Activated CD8-positive, alpha-beta memory T cell treated with anti-CD3 and anti-CD28 coated beads, Interleukin-2, amount 50 U/mL, for 4 hours (primary cell): ENCODE results near the gene AMBRA1.

ENCODE experiments used
- DNase-seq: peaks from one replicate; pipeline ENCODE4 v3.0.0-alpha.2; 2020

AMBRA1 gene

GRCh38 chr11:46461461-46461927, 132.3 kb downstream of the AMBRA1 start:
- no peak for DNase-seq

- no peak for DNase-seq
Measured at GRCh38 chr11:46458491-46458890, 135.3 kb downstream of the AMBRA1 start.

DNA sequence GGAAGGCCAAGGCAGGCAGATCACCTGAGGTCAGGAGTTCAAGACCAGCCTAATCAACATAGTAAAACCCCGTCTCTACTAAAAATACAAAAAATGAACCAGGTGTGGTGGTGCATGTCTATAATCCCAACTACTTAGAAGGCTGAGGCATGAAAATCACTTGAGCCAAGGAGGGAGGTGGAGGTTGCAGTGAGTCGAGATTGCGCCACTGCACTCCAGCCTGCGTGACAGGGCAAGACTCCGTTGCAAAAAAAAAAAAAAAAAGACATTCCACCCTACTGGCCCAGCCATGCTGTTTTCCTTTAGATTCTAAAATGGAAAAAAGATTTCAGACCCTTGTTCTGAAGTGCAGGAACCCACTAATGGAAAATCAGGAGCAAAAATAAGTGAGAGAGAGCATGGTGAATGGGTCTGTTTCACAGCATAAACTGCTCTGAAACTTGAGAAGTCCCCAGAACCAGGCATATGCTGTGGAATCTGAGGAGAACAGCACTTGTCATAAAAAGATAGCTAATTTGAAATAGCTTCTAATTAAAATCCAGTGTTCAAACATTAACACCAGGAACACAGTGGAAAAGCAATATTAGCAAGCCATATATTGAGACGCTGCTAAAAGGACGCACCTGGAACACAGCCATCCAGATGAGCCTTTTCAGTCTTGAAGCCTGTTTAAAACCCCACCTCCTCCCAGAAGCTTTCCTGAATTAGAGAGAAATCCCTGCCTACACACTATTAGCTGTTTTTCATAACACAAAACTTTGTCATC, 136.0 kb downstream of the AMBRA1 start:
- DNase-seq: no peak

DNA sequence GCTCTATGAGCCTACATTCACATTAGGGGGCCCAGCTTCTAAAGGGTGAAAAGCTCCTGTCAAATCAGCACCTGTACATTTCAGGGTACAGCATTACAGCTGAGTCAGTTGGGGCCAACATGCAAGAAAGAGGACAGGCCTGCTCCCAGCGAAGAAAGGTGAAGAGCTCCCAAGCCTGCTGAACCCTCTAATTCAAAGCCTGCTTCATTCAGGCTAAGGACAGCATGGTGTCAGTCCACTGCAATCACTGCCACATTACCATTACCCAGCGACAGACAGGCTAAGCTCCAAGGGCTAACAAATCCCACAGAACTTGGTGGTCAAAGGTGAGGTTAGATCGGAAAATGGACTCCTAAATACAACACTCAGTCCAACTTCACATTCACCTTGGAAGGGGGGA, 136.8 kb downstream of the AMBRA1 start:
- no peak for DNase-seq

- DNase-seq: no peak
Measured at GRCh38 chr11:46456269-46457001, 137.4 kb downstream of the AMBRA1 start.

DNA sequence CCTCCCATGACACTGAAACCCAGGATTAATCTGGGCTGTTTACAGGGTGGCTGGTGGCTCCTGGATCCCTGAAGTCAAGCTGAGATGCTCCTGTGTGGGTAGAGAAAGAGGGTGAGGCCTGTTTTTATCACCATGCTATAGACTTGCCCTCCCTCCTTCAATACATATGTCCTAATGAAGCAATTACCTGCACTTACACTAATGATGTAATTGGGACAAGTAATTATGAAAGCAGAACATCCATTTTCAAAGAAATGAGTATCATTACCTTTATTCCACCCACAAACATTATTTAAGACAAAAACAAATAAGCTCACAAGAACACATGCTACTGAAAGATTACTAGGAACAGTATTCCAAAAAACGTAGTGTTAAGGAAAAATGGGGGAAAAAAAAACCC, 138.0 kb downstream of the AMBRA1 start:
- no peak for DNase-seq

- DNase-seq: no peak
Measured at GRCh38 chr11:46452918-46453517, 140.8 kb downstream of the AMBRA1 start.

DNA sequence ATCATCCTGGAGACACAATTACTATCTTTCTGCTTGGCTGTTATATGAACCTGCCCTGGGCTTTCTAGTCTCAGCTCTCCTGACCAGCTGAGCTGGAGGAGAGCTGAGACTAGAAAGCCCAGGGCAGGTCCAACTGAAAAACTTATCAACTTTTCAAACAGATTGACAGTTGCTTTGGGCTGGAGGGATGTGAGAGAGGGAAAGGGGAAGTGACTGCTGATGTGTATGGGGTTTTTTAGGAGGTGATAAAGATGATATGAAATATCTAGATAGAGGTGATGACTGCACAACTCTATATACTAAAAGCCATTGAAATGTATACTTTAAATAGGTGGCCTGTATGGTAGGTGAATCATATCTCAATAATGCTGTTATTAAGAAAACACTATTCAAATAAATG, 142.1 kb downstream of the AMBRA1 start:
- no peak for DNase-seq

DNA sequence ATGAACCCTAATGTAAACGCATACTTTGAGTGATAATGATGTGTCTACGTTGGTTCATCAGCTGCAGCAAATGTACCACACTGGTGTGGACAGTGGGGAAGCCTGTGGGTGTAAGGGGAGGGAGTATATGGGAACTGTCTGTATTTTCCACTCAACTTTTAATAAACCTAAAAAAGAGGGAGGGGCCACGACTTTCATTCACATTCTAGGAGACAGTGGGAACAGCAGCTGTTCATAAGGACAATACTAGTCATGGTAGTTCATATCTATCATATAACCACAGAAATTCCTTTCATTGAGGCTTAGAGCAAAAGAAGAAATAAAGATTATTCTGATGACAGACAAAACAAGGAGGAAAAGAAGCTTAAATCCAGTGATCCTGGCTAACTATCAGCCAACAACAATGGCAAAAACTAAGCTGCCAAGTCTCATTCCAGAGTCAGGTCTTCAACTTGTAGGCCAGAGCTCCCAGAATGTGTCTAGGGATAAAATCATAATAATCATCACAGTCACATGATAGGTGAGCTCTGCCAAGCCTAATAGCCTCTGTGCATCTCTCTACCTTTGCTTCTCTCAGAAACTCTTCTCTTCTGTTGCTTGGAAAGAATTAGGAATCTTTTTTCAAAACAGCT, 142.9 kb downstream of the AMBRA1 start:
- DNase-seq: no peak

DNA sequence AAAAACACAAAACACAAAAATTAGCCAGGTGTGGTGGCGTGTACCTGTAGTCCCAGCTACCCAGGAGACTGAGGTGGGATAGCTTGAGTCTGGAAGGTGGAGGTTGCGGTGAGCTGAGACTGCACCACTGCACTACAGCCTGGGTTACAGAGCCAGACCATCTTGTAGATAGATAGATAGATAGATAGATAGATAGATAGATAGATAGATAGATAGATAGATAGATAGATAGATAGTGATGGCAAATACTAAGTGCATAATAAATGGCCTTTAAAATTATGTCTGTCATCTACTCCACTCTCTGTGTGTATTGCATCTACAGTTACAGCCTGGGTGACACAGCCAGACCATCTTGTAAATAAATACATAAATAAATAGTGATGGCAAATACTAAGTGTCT, 146.3 kb downstream of the AMBRA1 start:
- no peak for DNase-seq

DNA sequence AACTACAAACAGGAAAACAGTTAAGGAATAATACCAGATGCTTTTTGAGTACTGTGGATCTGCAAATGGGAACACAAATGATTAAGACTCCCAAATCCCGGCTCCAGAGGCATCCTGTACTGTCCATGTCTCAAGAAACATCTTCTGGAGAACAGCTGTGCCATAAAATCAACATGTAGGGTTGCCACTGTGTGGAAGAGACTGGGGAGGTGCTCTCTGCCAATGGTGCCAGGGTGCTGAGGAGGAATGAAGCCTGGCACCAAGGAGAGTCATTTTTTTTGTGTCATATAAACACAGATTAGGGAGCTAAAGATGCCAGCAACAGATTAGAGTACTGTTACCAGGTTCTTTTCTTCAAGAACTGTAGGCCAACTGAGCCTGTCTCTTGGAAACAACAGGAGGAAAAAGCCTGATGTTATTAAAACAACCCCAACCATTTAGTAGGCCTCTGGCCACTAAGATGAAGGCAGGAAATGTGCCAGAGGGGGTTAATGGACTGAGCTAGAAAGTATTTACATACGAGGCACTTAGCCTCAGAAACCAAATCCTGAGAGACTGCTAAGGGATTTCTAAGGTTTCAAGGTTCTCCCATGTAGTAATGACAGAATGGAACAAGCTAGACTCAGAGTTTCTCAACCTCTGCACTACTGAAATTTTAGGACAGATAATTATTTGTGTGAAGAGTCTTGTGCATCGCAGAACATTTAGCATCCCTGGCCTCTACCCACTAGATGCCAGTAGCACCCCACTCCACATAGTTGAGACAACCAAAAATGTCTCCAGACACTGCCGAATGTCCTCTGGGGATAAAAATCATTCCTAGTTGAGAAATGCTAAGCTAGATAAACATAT, 147.7 kb downstream of the AMBRA1 start:
- no peak for DNase-seq

DNA sequence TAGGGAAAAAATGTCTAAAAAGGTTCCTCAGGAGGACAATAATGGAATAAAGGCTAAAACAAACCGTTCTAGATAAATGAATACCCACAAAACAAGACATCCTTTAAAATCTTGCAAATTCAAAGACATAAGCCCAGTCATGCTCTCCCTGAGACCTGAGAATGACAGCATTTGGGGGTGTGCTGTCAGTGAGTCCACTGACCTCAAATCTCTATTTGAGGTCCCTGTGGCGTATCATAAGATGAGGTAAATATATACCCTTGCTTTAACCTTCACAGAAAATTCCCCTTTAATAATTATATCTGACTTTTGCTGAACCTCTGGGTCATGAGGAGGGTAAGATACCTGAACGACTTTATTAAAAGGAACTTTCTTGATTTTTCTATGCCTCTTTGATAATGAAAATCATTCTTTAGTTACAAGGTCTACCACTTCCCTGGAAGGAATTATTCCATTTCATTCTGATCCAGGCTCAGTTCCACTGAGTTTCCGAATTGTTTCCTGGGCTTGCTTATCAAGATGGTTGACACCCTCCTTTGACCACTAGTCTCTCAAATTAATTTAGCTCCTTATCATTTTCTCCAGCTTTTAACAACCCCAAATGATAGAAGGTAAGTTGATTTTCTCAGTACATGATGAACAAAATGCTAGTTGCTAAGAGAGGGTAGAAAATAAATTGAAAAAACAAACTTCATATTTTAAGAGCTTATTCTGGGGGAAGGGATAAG, 148.5 kb downstream of the AMBRA1 start:
- DNase-seq: no peak

- DNase-seq: no peak
Measured at GRCh38 chr11:46444305-46444704, 149.5 kb downstream of the AMBRA1 start.

- no peak for DNase-seq
Measured at GRCh38 chr11:46438211-46438610, 155.6 kb downstream of the AMBRA1 start.

- DNase-seq: no peak
Measured at GRCh38 chr11:46437122-46437689, 156.6 kb downstream of the AMBRA1 start.

DNA sequence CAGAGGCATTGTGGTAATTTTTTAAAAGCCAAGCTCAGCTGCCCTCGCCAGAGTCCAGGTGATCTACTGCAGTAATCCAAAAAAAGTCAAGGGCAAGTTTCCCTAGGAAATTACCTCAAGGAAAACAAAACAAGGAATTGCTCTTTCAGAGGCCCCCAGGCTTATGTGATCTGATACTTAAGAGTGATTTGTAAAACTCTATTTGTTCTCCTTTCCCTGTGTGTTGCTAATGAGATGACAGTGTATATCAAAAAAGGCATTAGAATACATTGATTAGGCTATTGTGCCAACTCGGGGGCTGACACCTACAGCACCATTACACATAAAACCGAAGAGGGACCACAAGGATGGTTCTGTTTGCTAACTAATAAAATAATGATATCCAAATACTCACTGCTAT, 157.7 kb downstream of the AMBRA1 start:
- DNase-seq: no peak

DNA sequence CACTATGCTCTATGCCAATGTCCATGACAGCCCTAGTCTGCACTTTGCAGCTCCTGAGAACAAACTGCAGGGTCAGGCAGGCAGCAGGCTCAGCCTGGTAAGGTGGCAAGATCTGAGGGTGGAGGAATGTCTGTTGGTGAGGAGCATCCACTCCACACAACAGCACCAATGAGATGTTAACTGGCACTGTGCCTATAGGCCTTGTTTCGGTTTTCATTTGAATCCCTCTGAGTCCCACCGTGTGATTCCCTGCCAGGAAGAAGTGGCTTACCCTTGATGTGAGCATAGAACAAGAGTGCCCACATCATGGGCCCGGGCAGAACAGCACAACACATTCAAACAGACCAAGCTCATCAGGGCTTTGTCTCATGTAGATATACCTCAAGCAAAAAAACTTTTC, 158.1 kb downstream of the AMBRA1 start:
- no peak for DNase-seq

GRCh38 chr11:46431211-46431610, 162.6 kb downstream of the AMBRA1 start:
- no peak for DNase-seq

DNA sequence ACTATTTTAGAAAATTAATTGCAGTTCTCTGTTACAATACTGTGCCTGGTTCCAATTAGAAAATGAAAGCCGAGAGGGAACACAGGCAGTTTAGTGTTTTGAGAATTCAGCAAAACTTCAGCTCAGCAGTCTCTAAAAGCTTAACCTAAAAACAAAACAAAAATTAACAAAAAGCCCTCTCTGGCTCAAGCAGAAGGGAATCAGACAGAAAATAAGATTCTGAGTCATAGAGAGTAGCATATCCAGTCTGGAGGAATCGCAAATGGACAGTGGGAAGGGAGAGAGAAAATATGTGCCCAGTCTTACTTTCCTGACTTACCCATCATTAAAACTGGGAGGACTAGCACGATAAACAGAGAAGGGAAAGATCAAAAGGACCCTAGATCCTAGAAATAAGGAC, 164.1 kb downstream of the AMBRA1 start:
- DNase-seq: no peak

GRCh38 chr11:46427364-46427763, 166.5 kb downstream of the AMBRA1 start:
- no peak for DNase-seq

DNA sequence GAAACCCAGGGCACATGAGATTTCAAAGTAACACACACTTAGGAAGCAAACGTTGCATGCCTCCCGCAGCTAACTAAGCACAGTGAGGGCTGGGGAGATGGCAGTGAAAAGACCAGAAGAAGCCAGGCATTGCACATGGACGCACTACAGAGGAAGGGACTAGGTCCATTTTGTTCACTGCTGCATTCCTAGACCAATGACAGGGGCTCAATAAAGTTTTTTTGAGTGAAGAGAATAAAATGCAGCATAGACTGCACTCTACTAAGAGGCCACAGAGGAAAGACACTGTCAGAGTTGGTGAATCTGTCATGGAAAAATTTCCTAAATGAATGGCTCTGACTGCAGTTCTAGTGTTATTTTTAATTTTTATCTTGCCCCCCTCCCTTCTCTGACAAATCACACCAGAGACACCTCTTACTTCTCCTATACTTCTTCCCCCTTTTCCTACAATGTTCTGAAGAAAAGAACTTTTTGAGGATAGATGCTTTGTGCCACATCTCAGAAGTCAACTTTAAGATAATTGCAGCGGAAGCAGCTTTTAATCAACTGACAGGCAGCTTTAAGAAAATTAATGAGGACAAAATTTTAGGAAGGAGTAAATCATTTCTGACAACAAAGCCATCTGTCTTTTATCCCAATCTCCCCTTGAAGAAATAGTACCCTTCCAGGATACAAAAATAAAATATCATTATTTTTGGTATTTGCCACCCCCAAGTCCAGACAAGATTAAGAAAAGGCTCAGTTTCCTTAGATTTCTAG, 167.4 kb downstream of the AMBRA1 start:
- no peak for DNase-seq
